Mesendoderm (in vitro differentiated cells): ENCODE results near the gene DAG1.
A peak's percentile ranks its signal among the peaks of the same experiment; 100 is the strongest.

Source experiments
- DNase-seq: peaks from one replicate; pipeline ENCODE4 v3.0.0; 2013
- H2AK5ac ChIP-seq: 2 replicates; pipeline ENCODE4 v1.6.1; 2013; ENCODE audit warnings: low read length, inconsistent platforms
- H2BK120ac ChIP-seq: 2 replicates; pipeline ENCODE4 v1.6.1; 2013; ENCODE audit warnings: low read depth, mild to moderate bottlenecking, low read length, moderate library complexity, mixed read lengths
- H2BK15ac ChIP-seq: replicated peaks from 2 replicates; pipeline ENCODE4 v1.6.1; 2013; ENCODE audit warnings: low read depth, mild to moderate bottlenecking, moderate library complexity
- H2BK5ac ChIP-seq: 2 replicates; pipeline ENCODE4 v1.6.1; 2013; ENCODE audit warnings: low read length, inconsistent platforms
- H3K18ac ChIP-seq: 2 replicates; pipeline ENCODE4 v1.6.1; 2013; ENCODE audit warnings: mild to moderate bottlenecking, low read length, mixed read lengths
- H3K23ac ChIP-seq: one replicate; pipeline ENCODE4 v1.6.1; 2013; ENCODE audit warnings: low read length
- H3K27ac ChIP-seq: 2 replicates; pipeline ENCODE4 v1.5.1; 2013; ENCODE audit warnings: low read depth, mild to moderate bottlenecking, inconsistent platforms, low read length, moderate library complexity
- H3K27me3 ChIP-seq: 2 replicates; pipeline ENCODE4 v1.6.1; 2013; ENCODE audit warnings: low read length, control low read depth, mild to moderate bottlenecking, inconsistent platforms; ENCODE audit not compliant: insufficient read depth, poor library complexity
- H3K36me3 ChIP-seq: 2 replicates; pipeline ENCODE4 v1.6.1; 2013; ENCODE audit warnings: low read length, inconsistent platforms; ENCODE audit not compliant: control insufficient read depth, insufficient read depth
- H3K4ac ChIP-seq: one replicate; pipeline ENCODE4 v1.6.1; 2013; ENCODE audit warnings: low read depth, mild to moderate bottlenecking, low read length, moderate library complexity
- H3K4me1 ChIP-seq: 2 replicates; pipeline ENCODE4 v1.6.1; 2013; ENCODE audit warnings: low read depth, low read length, inconsistent platforms; ENCODE audit not compliant: control insufficient read depth
- H3K4me2 ChIP-seq: 2 replicates; pipeline ENCODE4 v1.6.1; 2013; ENCODE audit warnings: low read length
- H3K4me3 ChIP-seq: 2 replicates; pipeline ENCODE4 v1.5.1; 2013; ENCODE audit warnings: mild to moderate bottlenecking, low read length
- H3K56ac ChIP-seq: one replicate; pipeline ENCODE4 v1.6.1; 2013; ENCODE audit warnings: low read length
- H3K79me1 ChIP-seq: 2 replicates; pipeline ENCODE4 v1.6.1; 2013; ENCODE audit warnings: low read length, inconsistent platforms
- H3K79me2 ChIP-seq: 2 replicates; pipeline ENCODE4 v1.6.1; 2013; ENCODE audit warnings: mild to moderate bottlenecking, low read length; ENCODE audit not compliant: control insufficient read depth, insufficient read depth
- H3K9ac ChIP-seq: 2 replicates; pipeline ENCODE4 v1.6.1; 2013; ENCODE audit warnings: low read length, inconsistent platforms
- H4K5ac ChIP-seq: one replicate; pipeline ENCODE4 v1.6.1; 2013; ENCODE audit warnings: low read length
- H4K8ac ChIP-seq: one replicate; pipeline ENCODE4 v1.6.1; 2013; ENCODE audit warnings: low read depth, mild to moderate bottlenecking, control low read depth, low read length, moderate library complexity
- WGBS: extraction: QIAGEN DNeasy Blood & Tissue Kit; methylation state at CpG from one replicate; pipeline ENCODE4 v1.1.7; 2013; ENCODE audit warnings: low lambda C conversion rate, missing lambda C conversion rate; ENCODE audit not compliant: insufficient coverage; ENCODE audit errors: extremely low coverage; 5-methylcytosine and 5-hydroxymethylcytosine counted together

The DAG1 gene

GRCh38 chr3:49531715-49532114 lies 61.6 kb downstream of the DAG1 start:
- Histone ChIP-seq H3K23ac (no peak overlapping the region), H2BK15ac (no peak overlapping the region), H4K5ac (no peak overlapping the region), H2BK5ac (no peak overlapping the region), H3K27ac (no peak overlapping the region), H3K4me2 (no peak overlapping the region), H3K18ac (no peak overlapping the region), H3K79me2 (no peaks in the 10 kb centered on the region), H3K56ac (no peak overlapping the region), H3K79me1 (peaks cover 2% of the 10 kb centered on the region), H3K4me1 (no peaks in the 10 kb centered on the region), H3K4me3 (no peak overlapping the region), H3K9ac (no peak overlapping the region), H3K4ac (no peak overlapping the region), H2BK120ac (no peak overlapping the region), H3K36me3 (peaks cover 18% of the 10 kb centered on the region), H3K27me3 (no peaks in the 10 kb centered on the region), H4K8ac (no peak overlapping the region), H2AK5ac (no peak overlapping the region)
- no CpG with 5 or more reads among the region's 16 CpGs for WGBS
- no peak for DNase-seq

DNA sequence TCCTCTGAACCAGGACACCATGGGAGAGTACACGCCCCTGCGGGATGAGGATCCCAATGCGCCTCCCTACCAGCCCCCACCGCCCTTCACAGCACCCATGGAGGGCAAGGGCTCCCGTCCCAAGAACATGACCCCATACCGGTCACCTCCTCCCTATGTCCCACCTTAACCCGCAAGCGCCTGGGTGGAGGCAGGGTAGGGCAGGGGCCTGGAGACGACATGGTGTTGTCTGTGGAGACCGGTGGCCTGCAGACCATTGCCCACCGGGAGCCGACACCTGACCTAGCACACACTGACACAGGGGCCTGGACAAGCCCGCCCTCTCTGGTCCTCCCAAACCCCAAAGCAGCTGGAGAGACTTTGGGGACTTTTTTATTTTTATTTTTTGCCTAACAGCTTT lies 63.0 kb downstream of the DAG1 start:
- Histone ChIP-seq H2BK5ac (no peak overlapping the region), H3K27me3 (no peaks in the 10 kb centered on the region), H3K4me3 (no peak overlapping the region), H2AK5ac (no peak overlapping the region), H3K9ac (no peak overlapping the region), H3K4me1 (no peaks in the 10 kb centered on the region), H3K27ac (no peak overlapping the region), H3K18ac (no peak overlapping the region), H3K23ac (no peak overlapping the region), H3K4me2 (no peak overlapping the region), H2BK120ac (no peak overlapping the region), H4K5ac (no peak overlapping the region), H3K4ac (no peak overlapping the region), H3K79me2 (no peaks in the 10 kb centered on the region), H3K56ac (no peak overlapping the region), H4K8ac (no peak overlapping the region), H3K36me3 (peaks cover 18% of the 10 kb centered on the region), H2BK15ac (no peak overlapping the region), H3K79me1 (peaks cover 2% of the 10 kb centered on the region)
- no peak for DNase-seq
- WGBS, result no CpG with 5 or more reads among the region's 13 CpGs

DNA sequence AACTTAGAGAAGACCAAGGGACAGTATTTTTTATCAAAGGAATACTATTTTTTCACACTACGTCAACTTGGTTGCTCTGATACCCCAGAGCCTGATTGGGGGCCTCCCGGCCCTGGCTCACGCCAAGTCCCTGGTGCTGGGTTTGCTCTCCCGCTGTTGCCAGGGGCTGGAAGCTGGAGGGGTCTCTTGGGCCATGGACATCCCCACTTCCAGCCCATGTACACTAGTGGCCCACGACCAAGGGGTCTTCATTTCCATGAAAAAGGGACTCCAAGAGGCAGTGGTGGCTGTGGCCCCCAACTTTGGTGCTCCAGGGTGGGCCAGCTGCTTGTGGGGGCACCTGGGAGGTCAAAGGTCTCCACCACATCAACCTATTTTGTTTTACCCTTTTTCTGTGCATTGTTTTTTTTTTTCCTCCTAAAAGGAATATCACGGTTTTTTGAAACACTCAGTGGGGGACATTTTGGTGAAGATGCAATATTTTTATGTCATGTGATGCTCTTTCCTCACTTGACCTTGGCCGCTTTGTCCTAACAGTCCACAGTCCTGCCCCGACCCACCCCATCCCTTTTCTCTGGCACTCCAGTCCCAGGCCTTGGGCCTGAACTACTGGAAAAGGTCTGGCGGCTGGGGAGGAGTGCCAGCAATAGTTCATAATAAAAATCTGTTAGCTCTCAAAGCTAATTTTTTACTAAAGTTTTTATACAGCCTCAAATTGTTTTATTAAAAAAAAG lies 63.9 kb downstream of the DAG1 start:
- Histone ChIP-seq H3K27me3 (no peaks in the 10 kb centered on the region), H3K36me3 (peaks cover 18% of the 10 kb centered on the region), H3K23ac (no peak overlapping the region)

DNA sequence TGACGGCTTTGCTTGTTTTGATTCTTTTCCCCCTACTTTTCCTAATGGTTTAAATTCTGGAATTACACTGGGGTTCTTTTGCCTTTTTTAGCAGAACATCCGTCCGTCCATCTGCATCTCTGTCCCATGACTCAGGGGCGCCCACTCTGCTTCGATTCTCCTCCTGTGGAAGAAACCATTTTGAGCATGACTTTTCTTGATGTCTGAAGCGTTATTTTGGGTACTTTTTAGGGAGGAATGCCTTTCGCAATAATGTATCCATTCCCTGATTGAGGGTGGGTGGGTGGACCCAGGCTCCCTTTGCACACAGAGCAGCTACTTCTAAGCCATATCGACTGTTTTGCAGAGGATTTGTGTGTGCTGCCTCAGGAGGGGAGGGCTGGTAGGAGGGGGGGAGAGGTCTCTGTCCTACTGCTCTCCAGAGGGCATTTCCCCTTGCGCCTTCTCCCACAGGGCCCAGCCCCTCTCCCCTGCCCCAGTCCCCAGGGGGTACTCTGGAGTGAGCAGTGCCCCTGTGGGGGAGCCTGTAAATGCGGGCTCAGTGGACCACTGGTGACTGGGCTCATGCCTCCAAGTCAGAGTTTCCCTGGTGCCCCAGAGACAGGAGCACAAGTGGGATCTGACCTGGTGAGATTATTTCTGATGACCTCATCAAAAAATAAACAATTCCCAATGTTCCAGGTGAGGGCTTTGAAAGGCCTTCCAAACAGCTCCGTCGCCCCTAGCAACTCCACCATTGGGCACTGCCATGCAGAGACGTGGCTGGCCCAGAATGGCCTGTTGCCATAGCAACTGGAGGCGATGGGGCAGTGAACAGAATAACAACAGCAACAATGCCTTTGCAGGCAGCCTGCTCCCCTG lies 64.7 kb downstream of the DAG1 start:
- H3K9ac ChIP-seq, result no peak overlapping the region
- H3K4me3 ChIP-seq, result no peak overlapping the region
- H2BK15ac ChIP-seq, result no peak overlapping the region
- peaks cover 18% of the 10 kb centered on the region for H3K36me3 ChIP-seq
- no peaks in the 10 kb centered on the region for H3K79me2 ChIP-seq
- no peaks in the 10 kb centered on the region for H3K79me1 ChIP-seq
- no peaks in the 10 kb centered on the region for H3K4me1 ChIP-seq
- H3K4ac ChIP-seq, result no peak overlapping the region
- H2BK5ac ChIP-seq, result no peak overlapping the region
- no peak overlapping the region for H3K56ac ChIP-seq
- H3K27me3 ChIP-seq, result no peaks in the 10 kb centered on the region
- no peak overlapping the region for H3K27ac ChIP-seq
- H2AK5ac ChIP-seq, result no peak overlapping the region
- no peak overlapping the region for H3K4me2 ChIP-seq
- H3K18ac ChIP-seq, result no peak overlapping the region
- peak; percentile 80 for DNase-seq
- H2BK120ac ChIP-seq, result no peak overlapping the region
- no CpG with 5 or more reads among the region's 14 CpGs for WGBS
- no peak overlapping the region for H3K23ac ChIP-seq
- no peak overlapping the region for H4K8ac ChIP-seq
- no peak overlapping the region for H4K5ac ChIP-seq

More for the DNA sequence above, 63.9 kb downstream of the DAG1 start:
- DNase-seq, result no peak
- Histone ChIP-seq H4K8ac (no peak overlapping the region), H3K79me1 (peaks cover 2% of the 10 kb centered on the region), H3K4me2 (no peak overlapping the region), H3K4me3 (no peak overlapping the region), H3K79me2 (no peaks in the 10 kb centered on the region), H4K5ac (no peak overlapping the region), H2AK5ac (no peak overlapping the region), H3K4ac (no peak overlapping the region), H3K9ac (no peak overlapping the region), H3K27ac (no peak overlapping the region), H2BK5ac (no peak overlapping the region), H3K18ac (no peak overlapping the region), H3K56ac (no peak overlapping the region), H3K4me1 (no peaks in the 10 kb centered on the region), H2BK15ac (no peak overlapping the region), H2BK120ac (no peak overlapping the region)
- WGBS, result no CpG with 5 or more reads among the region's 9 CpGs

GRCh38 chr3:49535971-49536874 lies 66.2 kb downstream of the DAG1 start:
- Histone ChIP-seq H2BK15ac (no peak overlapping the region), H2AK5ac (no peak overlapping the region), H3K18ac (no peak overlapping the region), H3K4me2 (no peak overlapping the region), H3K27me3 (no peaks in the 10 kb centered on the region), H3K56ac (peak overlapping the region; percentile 39), H3K79me1 (no peaks in the 10 kb centered on the region), H3K4ac (no peak overlapping the region), H3K4me3 (no peak overlapping the region), H3K23ac (no peak overlapping the region), H3K9ac (no peak overlapping the region), H4K5ac (no peak overlapping the region), H3K27ac (no peak overlapping the region), H3K36me3 (peaks cover 14% of the 10 kb centered on the region), H4K8ac (no peak overlapping the region), H2BK120ac (no peak overlapping the region), H3K79me2 (no peaks in the 10 kb centered on the region), H2BK5ac (no peak overlapping the region), H3K4me1 (no peaks in the 10 kb centered on the region)
- WGBS, result no CpG with 5 or more reads among the region's 7 CpGs
- DNase-seq, result peak; percentile 23
